Progenitor cell of endocrine pancreas (in vitro differentiated cells): ENCODE results near the gene ACTR3C. TPM values are rescaled to one million over a fixed set of nuclear protein-coding genes. Genes with fewer than 3 reads are reported as not detected.

Source experiments
- DNase-seq: peaks from one replicate; pipeline ENCODE4 v3.0.0; 2021; ENCODE audit warnings: low spot score; ENCODE audit not compliant: unreplicated experiment
- H3K27ac Mint-ChIP-seq: 2 replicates; pipeline ENCODE4 v1.8.0; 2021; ENCODE audit warnings: mild to moderate bottlenecking, moderate library complexity, mixed read lengths
- H3K27me3 Mint-ChIP-seq: 2 replicates; pipeline ENCODE4 v1.8.0; 2021; ENCODE audit warnings: mixed read lengths
- H3K36me3 Mint-ChIP-seq: 2 replicates; pipeline ENCODE4 v1.8.0; 2022; ENCODE audit warnings: mixed read lengths; ENCODE audit not compliant: insufficient read depth
- H3K4me1 Mint-ChIP-seq: 2 replicates; pipeline ENCODE4 v1.8.0; 2021; ENCODE audit warnings: low read depth, mixed read lengths
- H3K4me3 Mint-ChIP-seq: 2 replicates; pipeline ENCODE4 v1.8.0; 2021; ENCODE audit warnings: low read depth, mild to moderate bottlenecking, moderate library complexity, mixed read lengths
- H3K9me3 Mint-ChIP-seq: 2 replicates; pipeline ENCODE4 v1.8.0; 2021; ENCODE audit warnings: low read depth, mixed read lengths
- total RNA-seq: library from RNA; stranded (reverse); gene quantifications from 2 replicates; pipeline ENCODE4 v1.2.1, GENCODE V29; 2021
- TF ChIP-seq, protein P1 (sequence below): fragments of 200-600 bp; sonication (generic); IDR thresholded peaks from one replicate; pipeline ENCODE4 v1.5.0; 2021; ENCODE audit warnings: antibody characterized with exemption, mild to moderate bottlenecking; ENCODE audit not compliant: unreplicated experiment

The ACTR3C gene
- total RNA-seq, 1 donor from 2014 or later: 3.3 TPM

DNA sequence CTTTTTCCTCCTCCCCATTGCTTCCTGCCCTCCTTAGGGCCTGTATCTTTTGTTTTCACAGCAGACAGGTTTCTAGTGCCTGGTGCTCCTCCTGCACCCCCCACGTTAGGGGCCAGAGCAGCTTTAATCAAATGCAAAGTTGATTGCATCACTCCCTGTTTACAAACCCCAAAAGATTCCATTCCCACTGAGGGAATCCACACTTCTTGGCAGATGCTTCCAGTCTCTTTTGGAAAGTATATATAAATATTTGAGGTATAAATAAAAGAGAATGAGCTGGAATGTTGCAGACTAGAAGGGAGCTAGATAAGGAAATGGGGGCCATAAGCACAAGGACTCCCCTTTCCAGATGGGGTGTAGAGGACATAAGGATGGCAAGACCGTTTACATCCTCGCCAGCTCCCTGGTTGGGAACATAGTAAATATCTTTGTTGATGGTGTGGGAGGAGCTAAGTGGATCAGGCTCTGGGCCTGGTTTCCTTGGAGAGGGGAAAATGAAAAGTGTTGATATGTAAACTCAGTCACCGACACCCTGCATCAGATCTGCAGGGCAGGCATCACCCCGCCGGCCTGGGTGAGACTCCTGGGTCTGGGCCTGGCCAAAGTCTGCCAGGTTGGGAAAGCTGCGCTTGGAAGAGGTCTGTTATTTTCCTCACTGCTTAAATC, 11.9 kb upstream of the ACTR3C start:
- Mint-ChIP-seq H3K36me3 (no peaks in the 10 kb centered on the region), H3K27me3 (peaks cover 13% of the 10 kb centered on the region), H3K4me3 (no peak overlapping the region), H3K27ac (no peak overlapping the region), H3K4me1 (peaks cover 14% of the 10 kb centered on the region), H3K9me3 (no peaks in the 10 kb centered on the region)
- DNase-seq: no peak
- TF ChIP-seq, protein P1, sequence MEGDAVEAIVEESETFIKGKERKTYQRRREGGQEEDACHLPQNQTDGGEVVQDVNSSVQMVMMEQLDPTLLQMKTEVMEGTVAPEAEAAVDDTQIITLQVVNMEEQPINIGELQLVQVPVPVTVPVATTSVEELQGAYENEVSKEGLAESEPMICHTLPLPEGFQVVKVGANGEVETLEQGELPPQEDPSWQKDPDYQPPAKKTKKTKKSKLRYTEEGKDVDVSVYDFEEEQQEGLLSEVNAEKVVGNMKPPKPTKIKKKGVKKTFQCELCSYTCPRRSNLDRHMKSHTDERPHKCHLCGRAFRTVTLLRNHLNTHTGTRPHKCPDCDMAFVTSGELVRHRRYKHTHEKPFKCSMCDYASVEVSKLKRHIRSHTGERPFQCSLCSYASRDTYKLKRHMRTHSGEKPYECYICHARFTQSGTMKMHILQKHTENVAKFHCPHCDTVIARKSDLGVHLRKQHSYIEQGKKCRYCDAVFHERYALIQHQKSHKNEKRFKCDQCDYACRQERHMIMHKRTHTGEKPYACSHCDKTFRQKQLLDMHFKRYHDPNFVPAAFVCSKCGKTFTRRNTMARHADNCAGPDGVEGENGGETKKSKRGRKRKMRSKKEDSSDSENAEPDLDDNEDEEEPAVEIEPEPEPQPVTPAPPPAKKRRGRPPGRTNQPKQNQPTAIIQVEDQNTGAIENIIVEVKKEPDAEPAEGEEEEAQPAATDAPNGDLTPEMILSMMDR: no peak

DNA sequence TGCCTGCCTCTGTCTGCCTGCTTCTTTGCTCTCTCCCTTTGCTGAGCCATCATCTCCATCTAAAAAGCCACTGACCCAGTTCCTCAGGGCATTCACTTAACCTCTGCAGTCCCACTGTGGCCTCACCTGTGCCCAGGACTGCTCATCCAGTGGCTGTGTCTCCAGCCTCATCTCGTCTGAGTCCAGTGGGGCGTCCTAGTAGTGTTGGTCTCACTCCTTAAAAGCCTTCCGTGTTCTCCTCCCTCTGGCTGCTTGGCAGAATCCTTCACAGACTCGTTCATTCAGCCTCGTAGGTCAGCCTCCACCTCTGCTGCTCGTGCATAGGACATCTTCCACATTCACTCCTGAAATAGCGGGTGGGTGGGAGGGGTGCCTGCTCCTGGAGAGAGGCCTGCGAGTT, 10.8 kb upstream of the ACTR3C start:
- no peak overlapping the region for H3K27ac Mint-ChIP-seq
- no peaks in the 10 kb centered on the region for H3K9me3 Mint-ChIP-seq
- peaks cover 10% of the 10 kb centered on the region for H3K4me1 Mint-ChIP-seq
- peaks cover 3% of the 10 kb centered on the region for H3K27me3 Mint-ChIP-seq
- TF ChIP-seq, protein P1: no peak
- no peaks in the 10 kb centered on the region for H3K36me3 Mint-ChIP-seq
- no peak for DNase-seq
- no peak overlapping the region for H3K4me3 Mint-ChIP-seq

DNA sequence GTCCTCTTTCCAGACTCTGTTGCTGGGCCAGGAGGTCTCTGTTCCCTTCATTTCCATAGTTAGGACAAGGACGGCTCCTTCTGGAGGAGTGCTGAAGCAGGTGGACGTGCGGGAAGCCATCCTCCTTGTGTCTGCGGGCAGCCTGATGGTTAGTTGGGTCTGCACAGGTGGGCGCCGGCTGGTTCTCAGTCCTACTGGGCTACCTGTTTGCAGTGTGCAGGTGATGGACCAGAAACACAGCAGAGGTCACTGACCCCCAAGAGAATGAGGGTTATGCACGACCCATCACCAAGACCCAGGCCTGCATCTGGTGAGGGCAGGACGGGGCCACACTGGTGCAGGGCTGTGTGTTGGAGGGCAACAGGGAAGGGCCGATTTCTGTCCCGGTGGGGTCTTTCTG, 10.3 kb upstream of the ACTR3C start:
- H3K27ac Mint-ChIP-seq: peak overlapping the region; percentile 69
- H3K9me3 Mint-ChIP-seq: no peaks in the 10 kb centered on the region
- TF ChIP-seq, protein P1: no peak
- no peak overlapping the region for H3K4me3 Mint-ChIP-seq
- no peak for DNase-seq
- H3K4me1 Mint-ChIP-seq: peaks cover 10% of the 10 kb centered on the region
- H3K36me3 Mint-ChIP-seq: no peaks in the 10 kb centered on the region
- peaks cover 2% of the 10 kb centered on the region for H3K27me3 Mint-ChIP-seq

DNA sequence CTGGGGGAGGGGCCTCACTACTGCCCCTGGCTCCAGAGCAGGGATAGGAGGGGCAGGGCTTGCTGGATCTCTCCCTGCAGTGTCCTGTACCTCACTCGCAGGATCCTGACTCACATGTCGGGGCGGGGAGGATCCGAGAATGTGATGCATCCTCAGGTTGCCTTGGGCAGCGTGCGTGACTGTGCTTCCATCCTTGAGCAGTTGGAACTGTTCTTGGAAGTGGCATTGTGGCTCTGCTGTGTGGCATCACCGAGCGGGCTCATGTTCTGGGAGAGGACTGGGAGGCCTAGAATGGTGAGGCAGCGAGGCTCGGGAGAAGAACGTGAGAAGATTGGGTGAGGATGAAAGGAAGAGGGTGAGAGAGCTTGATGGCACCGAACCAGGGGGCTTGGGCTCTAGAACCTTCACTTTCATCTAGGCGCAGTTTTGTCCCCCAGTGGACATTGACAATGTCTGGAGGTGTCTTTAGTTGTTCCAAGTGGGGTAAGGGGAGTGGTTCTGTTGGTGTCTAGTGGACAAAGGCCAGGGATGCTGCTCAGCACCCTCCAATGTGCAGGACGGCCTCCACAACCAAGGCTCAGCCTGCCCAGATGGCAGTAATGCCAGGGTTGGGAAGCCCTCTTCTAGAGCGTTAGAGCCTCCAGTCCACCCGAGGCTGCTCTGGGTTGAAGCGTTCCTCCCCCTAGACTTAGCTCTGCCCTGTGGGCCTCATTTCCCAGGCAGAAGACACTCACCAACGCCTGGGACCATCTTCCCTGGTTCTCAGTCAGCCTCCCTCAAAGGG, 9.7 kb upstream of the ACTR3C start:
- no peak for DNase-seq
- Mint-ChIP-seq H3K4me1 (peaks cover 10% of the 10 kb centered on the region), H3K36me3 (no peaks in the 10 kb centered on the region), H3K4me3 (no peak overlapping the region), H3K27ac (peak overlapping the region; percentile 69), H3K9me3 (no peaks in the 10 kb centered on the region), H3K27me3 (peaks cover 2% of the 10 kb centered on the region)
- TF ChIP-seq, protein P1: no peak

DNA sequence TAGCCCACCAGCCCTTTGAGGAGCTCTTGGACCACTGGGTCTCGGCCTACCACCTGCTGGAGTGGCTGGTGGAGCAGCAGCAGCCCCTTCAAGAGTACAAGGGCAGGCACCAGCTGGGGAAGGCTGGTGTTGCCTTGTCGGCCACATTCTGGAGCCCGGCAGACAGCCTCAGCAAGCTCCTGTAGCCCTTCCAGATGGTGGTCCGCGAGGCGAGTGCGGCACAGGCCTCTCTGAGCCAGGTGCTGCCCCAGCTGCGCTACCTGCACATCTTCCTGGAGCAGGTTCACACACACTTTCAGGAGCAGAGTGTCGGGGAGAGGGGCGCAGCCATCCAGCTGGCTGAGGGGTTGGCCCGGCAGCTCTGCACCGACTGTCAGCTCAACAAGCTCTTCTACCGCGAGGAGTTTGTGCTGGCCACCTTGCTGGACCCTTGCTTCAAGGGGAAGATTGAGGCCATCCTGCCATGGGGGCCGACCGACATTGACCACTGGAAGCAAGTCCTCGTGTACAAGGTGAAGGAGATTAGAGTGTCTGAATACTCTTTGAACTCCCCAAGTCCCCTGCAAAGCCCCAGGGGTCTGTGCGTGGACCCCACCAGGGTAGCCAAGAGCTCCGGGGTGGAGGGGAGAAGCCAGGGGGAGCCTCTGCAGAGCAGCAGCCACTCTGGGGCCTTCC, 7.0 kb upstream of the ACTR3C start:
- DNase-seq: no peak
- no peaks in the 10 kb centered on the region for H3K9me3 Mint-ChIP-seq
- H3K4me1 Mint-ChIP-seq: peaks cover 3% of the 10 kb centered on the region
- H3K4me3 Mint-ChIP-seq: no peak overlapping the region
- no peak overlapping the region for H3K27ac Mint-ChIP-seq
- H3K27me3 Mint-ChIP-seq: no peaks in the 10 kb centered on the region
- peaks cover 3% of the 10 kb centered on the region for H3K36me3 Mint-ChIP-seq
- TF ChIP-seq, protein P1: no peak
